Nephron progenitor cell (in vitro differentiated cells): ENCODE results near the gene NPW.

Source experiments
- DNase-seq: peaks from one replicate; pipeline ENCODE4 v3.0.0; 2021
- H3K27ac Mint-ChIP-seq: 2 replicates; pipeline ENCODE4 v1.8.0; 2021; ENCODE audit warnings: mild to moderate bottlenecking, moderate library complexity, mixed read lengths
- H3K27me3 Mint-ChIP-seq: 2 replicates; pipeline ENCODE4 v1.8.0; 2021; ENCODE audit warnings: mild to moderate bottlenecking, low read depth, mixed read lengths; ENCODE audit not compliant: poor library complexity
- H3K36me3 Mint-ChIP-seq: 2 replicates; pipeline ENCODE4 v1.8.0; 2021; ENCODE audit warnings: low read depth, mixed read lengths
- H3K4me1 Mint-ChIP-seq: 2 replicates; pipeline ENCODE4 v1.8.0; 2021; ENCODE audit warnings: mixed read lengths
- H3K4me3 Mint-ChIP-seq: 2 replicates; pipeline ENCODE4 v1.8.0; 2021; ENCODE audit warnings: mild to moderate bottlenecking, moderate library complexity, mixed read lengths
- H3K9me3 Mint-ChIP-seq: 2 replicates; pipeline ENCODE4 v1.8.0; 2021; ENCODE audit warnings: mild to moderate bottlenecking, moderate library complexity, mixed read lengths
- TF ChIP-seq, protein P1 (sequence below): fragments of 200-600 bp; sonication (generic); IDR thresholded peaks from 2 replicates; pipeline ENCODE4 v1.5.0; 2021; ENCODE audit warnings: antibody characterized with exemption

The NPW gene

DNA sequence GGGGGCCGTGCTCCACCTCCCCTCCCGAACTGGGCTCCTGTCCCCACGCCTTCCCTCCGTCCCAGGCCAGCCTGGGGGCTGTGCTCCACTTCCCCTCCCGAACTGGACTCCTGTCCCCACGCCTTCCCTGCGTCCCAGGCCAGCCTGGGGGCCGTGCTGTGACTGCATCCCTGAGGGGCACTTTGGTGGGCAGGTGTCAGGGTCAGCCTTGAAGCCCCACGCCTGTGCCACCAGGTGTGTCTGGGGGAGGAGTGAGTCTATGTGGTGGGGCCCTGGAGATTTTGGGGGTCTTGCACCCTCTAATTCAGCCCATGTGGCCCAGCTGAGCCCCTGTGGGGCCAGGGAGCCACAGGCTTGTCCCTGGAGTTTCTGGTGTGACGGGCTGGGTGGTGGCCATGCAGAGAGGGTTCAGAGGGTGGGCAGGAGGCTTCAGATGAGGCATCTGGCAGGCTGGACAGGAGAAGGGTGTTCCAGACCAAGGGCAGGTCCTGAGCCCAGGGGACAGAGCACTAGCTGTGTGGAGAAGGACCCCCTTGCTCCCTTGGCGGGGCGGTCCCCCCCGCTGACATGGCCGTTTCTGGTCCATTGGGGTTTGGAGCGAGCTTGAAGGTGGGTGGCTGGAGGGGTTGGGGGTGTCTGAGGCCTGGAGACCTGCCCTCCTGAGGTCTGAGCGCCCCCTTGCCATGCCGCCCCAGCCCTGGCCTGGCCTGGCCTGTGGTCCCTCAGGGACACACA is 15.3 kb downstream of the NPW start:
- Mint-ChIP-seq H3K27ac (peak overlapping the region; percentile 51), H3K4me3 (no peak overlapping the region)

DNA sequence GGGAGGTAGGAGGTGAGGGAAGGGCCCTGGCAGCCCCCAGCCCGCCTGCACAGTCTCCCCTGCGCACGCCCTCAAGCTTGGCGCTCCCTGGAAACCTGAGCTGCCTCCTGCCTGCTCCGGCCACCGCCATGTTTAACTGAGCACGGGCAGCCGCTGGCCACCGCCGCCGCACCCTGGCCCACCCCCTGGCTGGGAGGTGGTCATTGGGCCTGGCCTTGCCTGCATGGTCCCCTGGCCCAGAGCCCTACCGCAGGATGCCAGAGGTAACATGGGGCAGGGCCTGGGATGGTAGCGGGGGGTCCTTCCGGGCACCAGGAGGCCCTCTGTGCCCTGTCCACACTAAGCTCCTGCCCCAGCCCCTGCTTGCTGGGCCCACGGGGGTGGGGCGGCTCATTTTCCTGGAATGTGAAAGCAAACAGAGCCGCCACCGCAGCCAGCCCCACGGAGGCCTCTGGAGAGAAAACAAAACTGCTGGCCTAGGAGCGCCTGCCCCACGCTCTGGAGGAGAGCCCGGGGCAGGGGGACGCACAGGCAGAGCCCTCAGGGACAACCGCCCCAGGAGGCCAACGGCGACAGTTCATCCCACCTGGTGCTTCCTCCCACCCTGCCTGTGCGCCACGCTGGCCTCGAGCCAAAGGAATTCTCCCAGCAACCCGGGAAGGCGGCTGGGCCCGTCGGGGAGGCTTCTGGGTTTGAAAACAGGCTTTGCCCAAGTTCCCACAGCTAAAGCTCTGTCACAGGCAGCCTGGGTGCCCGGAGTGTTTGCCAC is 16.0 kb downstream of the NPW start:
- no peaks in the 10 kb centered on the region for H3K27me3 Mint-ChIP-seq
- no peaks in the 10 kb centered on the region for H3K36me3 Mint-ChIP-seq
- no peaks in the 10 kb centered on the region for H3K9me3 Mint-ChIP-seq
- peak; percentile 41 for DNase-seq
- TF ChIP-seq, protein P1, sequence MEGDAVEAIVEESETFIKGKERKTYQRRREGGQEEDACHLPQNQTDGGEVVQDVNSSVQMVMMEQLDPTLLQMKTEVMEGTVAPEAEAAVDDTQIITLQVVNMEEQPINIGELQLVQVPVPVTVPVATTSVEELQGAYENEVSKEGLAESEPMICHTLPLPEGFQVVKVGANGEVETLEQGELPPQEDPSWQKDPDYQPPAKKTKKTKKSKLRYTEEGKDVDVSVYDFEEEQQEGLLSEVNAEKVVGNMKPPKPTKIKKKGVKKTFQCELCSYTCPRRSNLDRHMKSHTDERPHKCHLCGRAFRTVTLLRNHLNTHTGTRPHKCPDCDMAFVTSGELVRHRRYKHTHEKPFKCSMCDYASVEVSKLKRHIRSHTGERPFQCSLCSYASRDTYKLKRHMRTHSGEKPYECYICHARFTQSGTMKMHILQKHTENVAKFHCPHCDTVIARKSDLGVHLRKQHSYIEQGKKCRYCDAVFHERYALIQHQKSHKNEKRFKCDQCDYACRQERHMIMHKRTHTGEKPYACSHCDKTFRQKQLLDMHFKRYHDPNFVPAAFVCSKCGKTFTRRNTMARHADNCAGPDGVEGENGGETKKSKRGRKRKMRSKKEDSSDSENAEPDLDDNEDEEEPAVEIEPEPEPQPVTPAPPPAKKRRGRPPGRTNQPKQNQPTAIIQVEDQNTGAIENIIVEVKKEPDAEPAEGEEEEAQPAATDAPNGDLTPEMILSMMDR, result no peak
- no peak overlapping the region for H3K27ac Mint-ChIP-seq
- peaks cover 40% of the 10 kb centered on the region for H3K4me1 Mint-ChIP-seq
- H3K4me3 Mint-ChIP-seq, result no peak overlapping the region

More for the DNA sequence above, 15.3 kb downstream of the NPW start:
- Mint-ChIP-seq H3K27me3 (peaks cover 2% of the 10 kb centered on the region), H3K36me3 (no peaks in the 10 kb centered on the region), H3K4me1 (peaks cover 40% of the 10 kb centered on the region), H3K9me3 (no peaks in the 10 kb centered on the region)
- DNase-seq, result no peak
- TF ChIP-seq, protein P1, result no peak

DNA sequence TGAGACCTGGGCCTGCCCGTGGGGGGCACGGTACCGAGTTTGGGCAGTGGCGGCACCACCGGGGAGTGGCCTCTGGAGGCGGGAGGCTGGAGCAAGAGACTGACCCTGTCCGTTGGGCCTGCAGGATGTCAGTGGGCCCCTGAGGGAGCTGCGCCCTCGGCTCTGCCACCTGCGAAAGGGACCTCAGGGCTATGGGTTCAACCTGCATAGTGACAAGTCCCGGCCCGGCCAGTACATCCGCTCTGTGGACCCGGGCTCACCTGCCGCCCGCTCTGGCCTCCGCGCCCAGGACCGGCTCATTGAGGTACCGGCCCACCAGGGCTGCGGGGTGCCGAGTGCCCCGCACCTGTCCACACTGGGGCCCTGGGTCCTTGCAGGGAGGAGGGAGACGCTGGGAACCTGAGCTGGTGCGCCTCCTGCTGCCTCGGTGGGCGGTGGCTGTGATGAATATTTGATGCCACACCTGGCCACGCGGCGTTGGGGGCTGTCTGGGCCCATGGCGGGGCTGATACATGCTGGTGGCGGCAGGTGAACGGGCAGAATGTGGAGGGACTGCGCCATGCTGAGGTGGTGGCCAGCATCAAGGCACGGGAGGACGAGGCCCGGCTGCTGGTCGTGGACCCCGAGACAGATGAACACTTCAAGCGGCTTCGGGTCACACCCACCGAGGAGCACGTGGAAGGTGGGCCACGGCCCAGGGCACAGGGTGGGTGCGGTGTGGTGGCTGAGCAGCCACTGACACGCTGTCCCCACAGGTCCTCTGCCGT is 16.8 kb downstream of the NPW start:
- Mint-ChIP-seq H3K27ac (no peak overlapping the region), H3K9me3 (no peaks in the 10 kb centered on the region), H3K36me3 (no peaks in the 10 kb centered on the region), H3K4me3 (no peak overlapping the region), H3K4me1 (peaks cover 40% of the 10 kb centered on the region), H3K27me3 (no peaks in the 10 kb centered on the region)
- TF ChIP-seq, protein P1, result no peak
- DNase-seq, result no peak

DNA sequence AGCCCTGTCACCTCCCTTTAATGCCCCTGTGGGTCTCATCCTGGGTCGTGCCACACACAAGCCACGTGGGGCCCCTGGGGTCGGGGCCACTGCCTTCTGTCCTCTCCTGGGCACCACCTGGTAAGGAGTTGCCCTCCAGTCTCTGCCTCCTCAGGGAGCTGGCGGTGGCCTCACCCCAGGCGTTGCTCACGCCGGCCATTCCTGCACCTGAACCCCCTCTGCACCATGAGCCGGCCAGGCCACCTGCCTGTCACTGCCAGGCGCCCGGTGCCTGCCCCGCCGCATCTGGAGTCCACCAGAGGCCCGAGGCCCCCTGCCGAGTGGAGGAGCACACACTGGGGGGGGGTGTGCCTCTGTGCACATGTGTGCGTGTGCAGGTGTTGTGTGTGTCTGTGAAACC is 17.5 kb downstream of the NPW start:
- no peaks in the 10 kb centered on the region for H3K27me3 Mint-ChIP-seq
- H3K4me3 Mint-ChIP-seq, result no peak overlapping the region
- DNase-seq, result no peak
- peaks cover 40% of the 10 kb centered on the region for H3K4me1 Mint-ChIP-seq
- TF ChIP-seq, protein P1, result no peak
- H3K27ac Mint-ChIP-seq, result no peak overlapping the region
- H3K9me3 Mint-ChIP-seq, result no peaks in the 10 kb centered on the region
- no peaks in the 10 kb centered on the region for H3K36me3 Mint-ChIP-seq

DNA sequence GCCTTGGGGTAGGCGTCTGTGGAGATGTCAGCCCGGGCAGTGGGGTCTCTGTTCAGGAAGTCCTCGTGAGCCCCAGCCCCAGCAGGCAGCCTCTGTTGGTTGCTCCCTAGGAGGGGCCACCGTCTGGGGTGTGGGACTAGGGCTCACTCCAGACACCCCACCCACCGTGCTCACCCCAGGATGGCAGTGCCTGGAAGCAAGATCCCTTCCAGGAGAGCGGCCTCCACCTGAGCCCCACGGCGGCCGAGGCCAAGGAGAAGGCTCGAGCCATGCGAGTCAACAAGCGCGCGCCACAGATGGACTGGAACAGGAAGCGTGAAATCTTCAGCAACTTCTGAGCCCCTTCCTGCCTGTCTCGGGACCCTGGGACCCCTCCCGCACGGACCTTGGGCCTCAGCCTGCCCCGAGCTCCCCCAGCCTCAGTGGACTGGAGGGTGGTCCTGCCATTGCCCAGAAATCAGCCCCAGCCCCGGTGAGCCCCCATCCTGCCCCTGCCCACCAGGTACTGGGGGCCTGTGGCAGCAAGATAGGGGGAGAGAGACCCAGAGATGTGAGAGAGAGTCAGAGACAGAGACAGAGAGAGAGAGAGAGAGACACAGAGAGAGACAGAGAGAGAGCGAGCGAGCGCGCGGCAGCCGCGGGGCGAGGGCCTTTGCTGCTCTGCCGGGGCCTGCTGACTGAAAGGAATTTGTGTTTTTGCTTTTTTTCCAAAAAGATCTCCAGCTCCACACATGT is 18.2 kb downstream of the NPW start:
- Mint-ChIP-seq H3K27ac (no peak overlapping the region), H3K4me1 (peaks cover 37% of the 10 kb centered on the region), H3K9me3 (no peaks in the 10 kb centered on the region), H3K36me3 (no peaks in the 10 kb centered on the region), H3K27me3 (no peaks in the 10 kb centered on the region), H3K4me3 (peak overlapping the region; percentile 61)
- no peak for DNase-seq
- TF ChIP-seq, protein P1, result no peak
